ENCODE results near the gene OBSCN. TPM values are rescaled to one million over a fixed set of nuclear protein-coding genes. Genes with fewer than 3 reads are reported as not detected.

OBSCN gene
- total RNA-seq, 1 donor from 2014 or later, result 30.2 TPM

DNA sequence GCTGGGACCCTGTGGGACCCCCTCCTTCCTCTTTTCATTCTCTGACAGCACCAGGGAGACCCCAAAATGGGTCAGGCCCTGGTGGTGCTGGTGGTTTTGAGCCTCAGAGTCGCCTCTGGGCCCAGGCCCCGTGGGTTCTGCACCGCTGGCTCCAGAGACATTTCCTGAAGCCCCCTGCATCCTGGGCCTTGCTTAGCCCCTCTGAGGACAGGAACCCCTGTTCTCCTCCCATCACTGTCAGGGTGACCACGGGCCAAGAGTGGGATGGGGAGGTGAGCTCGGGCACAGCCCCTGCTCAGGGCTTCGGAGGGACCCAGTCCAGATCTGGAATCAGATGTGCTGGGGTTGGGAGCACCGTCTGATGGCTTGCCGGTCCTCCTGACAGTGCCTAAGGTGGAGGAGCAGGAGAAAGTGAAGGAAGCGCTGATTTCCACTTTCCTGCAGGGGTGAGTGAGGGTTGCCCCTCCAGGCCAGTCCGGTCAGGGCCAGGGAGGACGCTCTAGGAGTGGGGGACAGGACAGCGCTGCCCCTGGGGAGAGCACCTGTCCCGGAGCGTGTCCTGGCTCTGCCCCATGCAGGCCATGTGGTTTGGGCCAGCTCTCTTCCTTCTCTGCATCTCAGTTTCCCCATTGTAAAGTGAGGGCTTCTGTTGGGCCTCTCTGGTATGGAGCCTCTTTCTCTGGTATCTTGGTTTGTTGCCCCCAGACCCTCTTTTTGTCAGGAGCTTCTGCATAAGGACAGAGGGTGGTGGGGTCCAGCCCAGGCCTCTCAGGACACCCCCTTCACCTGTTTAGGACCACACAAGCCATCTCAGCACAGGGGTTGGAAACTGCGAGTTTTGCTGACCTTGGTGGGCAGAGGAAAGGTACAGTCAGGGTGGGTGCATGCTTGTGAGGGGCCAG, 127.8 kb downstream of the OBSCN start:
- no peak for DNase-seq (ENCODE audit: low spot score in 2 of 2)
- no peak for FAIRE-seq

DNA sequence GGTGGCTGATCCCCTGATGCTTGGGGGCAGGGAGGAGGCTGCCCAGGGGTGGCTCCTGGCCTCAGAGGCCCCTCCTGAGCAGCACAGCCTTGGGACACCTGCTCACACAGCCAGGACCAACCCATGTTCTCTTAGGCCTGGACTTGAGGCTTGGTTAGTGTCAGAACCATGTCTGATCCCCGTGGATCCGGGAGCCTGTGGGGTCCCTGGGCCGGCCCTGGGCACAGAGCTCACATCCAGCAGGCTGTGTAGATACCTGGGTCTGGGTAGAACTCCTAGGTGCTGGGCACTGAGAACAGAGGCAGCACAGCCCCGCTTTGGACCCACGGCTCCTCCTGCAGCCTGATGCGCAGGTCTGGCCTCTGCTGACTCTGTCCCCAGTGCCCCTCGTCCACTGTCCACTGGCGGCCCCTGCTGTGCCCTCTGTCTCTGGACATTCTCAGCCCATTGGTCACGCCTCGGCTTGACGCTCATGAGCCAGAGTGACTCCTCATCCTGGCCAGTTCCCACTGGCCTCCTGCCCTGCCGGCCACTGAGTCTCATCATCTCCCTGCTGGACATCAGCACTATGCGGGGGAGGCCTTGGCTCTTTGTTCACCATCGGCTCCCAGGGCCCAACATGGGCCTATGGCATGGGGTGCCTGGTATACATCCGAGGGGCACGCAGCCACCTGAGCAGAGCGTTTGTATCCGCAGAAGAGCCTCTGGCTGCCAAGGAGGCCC, 128.6 kb downstream of the OBSCN start:
- DNase-seq (ENCODE audit: low spot score in 2 of 2), result no peak
- no peak for FAIRE-seq

DNA sequence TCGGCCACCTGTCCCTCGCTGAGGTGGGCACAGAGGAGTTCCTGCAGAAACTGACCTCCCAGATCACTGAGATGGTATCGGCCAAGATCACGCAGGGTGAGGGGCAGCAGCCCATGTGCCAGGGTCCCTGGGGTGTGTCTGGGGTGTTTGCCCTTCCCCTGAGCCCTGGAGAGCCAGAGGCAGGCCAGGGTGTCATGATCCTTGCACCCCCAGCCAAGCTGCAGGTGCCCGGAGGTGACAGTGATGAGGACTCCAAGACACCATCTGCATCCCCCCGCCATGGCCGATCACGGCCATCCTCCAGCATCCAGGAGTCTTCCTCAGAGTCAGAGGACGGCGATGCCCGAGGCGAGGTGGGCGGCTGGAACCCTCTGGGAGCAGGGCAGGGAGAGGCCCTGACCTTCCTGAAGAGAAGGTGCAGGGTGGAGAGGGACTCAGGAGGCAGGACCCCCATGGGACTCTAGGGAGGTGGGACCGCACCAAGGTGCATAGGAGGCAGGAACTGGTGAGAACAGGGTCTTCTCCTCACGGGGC, 129.3 kb downstream of the OBSCN start:
- DNase-seq (ENCODE audit: low spot score in 2 of 2) (no peak), FAIRE-seq (no peak)

DNA sequence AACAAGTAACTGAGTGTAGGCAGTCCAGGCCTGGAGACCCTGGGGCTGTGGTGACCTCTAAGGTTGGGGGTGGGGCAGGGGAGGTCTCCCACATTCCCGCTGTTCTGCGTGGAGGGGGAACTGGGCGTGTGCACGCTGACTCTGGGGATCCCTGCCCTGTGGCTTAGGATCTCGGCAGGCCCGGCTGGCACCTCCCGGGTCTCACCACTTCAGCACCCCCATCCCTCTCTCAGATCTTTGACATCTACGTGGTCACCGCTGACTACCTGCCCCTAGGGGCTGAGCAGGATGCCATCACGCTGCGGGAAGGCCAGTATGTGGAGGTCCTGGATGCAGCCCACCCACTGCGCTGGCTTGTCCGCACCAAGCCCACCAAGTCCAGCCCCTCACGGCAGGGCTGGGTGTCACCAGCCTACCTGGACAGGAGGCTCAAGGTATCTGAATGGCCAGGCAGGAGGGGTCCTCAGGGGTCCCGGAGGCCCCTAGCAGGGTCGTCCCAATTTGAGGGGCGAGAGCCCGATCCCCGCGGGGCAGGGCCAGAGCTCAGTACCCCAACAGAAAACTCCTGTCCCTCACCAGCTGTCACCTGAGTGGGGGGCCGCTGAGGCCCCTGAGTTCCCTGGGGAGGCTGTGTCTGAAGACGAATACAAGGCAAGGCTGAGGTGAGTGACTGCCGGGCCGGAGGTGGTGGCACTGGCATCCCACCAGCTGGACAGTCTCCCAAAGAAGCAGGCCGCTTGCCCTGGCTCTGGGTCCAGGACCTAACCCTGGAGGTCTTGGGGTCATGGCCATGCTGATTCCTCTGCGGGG, 130.1 kb downstream of the OBSCN start:
- FAIRE-seq (no peak), DNase-seq (ENCODE audit: low spot score in 2 of 2) (no peak)

DNA sequence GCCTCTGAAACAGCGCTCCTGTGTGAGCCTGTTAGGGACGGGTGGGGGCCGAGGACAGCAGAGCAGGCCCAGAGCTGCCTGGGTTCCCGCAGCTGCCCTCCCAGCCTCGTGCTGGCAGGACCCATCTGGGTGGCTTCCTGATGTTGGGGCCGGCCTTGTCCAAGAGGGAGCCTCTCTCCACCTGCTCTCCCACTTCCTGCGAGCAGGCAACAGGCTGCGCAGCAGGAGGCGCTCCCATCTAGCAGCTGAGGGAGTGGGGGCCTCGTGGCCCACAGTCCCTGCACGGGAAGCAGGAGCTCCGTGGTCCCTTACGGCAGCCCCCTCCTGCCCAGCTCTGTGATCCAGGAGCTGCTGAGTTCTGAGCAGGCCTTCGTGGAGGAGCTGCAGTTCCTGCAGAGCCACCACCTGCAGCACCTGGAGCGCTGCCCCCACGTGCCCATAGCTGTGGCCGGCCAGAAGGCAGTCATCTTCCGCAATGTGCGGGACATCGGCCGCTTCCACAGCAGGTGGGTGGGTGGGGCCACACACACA, 130.7 kb downstream of the OBSCN start:
- FAIRE-seq (no peak), DNase-seq (ENCODE audit: low spot score in 2 of 2) (no peak)

DNA sequence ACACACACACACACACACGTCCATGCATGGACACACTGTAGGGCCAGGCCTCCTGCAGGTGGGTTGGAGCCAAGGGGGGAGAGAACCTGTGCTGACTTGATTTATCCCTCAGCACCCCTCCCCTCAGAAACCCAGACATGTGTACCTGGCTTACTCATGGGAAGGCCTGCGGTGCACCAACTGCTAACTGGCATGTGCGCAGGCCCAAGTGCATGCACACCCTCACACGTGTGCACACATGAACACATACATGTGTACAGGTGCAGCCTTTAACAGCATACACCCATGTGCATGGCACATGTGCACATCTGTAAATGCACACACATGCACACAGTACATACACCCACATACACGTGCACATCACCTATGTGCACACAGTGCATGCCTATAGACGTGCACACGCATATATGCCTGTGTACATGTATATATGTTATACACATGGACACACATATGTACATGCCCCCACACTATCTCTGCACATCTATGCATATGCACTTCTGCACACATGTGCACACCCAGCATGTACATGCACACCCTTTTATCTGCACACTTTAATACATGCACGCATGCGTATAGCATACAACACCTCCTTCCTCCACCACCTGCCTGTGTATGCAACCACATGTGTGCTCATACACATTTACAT, 131.3 kb downstream of the OBSCN start:
- no peak for FAIRE-seq
- no peak for DNase-seq (ENCODE audit: low spot score in 2 of 2)

DNA sequence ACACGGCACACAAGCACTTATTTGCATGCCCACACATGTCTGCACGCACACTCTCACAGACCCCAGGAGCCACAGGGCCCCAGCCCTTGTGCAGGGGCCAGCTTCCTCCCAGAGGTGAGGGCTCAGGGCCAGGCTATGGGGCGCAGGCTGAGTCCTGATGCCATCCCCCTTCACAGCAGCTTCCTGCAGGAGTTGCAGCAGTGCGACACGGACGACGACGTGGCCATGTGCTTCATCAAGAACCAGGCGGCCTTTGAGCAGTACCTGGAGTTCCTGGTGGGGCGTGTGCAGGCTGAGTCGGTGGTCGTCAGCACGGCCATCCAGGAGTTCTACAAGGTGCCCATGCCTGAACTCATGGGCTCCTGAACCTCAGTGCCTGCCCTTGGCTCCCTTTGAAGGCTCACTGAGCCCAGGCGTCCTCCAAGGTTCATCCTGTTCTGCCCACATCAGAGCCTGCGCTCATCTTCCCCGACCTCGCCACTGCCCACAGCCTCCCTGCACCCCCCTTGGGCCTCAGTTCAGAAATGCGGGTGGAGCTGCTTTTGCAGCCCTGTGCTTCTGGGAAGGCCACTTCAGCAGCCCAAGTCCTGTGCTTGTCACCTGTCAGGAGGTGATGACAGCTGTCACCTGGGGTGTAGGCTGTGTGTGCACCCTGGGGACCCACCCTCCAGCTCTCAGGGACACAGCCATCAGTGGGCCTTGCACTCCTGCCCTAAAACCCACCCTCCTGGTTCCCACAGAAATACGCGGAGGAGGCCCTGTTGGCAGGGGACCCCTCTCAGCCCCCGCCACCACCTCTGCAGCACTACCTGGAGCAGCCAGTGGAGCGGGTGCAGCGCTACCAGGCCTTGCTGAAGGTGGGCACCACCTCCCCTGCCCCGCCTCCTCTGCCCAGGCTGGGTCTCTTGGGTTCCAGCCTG, 132.2 kb downstream of the OBSCN start:
- FAIRE-seq, result no peak
- no peak for DNase-seq (ENCODE audit: low spot score in 2 of 2)

DNA sequence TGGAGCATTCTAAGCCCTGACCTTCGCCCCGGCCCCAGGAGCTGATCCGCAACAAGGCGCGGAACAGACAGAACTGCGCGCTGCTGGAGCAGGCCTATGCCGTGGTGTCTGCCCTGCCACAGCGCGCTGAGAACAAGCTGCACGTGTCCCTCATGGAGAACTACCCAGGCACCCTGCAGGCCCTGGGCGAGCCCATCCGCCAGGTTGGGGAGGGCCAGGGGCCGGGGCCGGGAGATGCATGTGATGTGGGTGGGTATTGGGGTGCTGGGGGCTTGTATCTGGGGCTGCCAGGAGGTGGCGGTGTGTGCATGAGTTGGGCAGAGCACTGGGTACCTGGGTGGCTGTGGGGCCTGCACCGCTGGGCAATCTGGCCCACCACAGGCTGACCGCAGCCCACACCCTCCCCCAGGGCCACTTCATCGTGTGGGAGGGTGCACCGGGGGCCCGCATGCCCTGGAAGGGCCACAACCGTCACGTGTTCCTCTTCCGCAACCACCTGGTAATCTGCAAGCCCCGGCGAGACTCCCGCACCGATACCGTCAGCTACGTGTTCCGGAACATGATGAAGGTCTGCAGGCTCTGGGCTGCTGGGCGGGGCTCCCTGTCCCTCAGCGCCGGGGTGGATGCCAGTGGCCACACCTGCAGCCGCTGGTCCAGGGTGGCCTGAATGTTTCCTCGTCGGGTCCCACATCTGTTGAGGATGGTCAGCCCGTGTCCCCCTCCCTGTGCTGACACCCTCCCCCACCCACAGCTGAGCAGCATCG, 133.0 kb downstream of the OBSCN start:
- DNase-seq (ENCODE audit: low spot score in 2 of 2) (no peak), FAIRE-seq (no peak)

DNA sequence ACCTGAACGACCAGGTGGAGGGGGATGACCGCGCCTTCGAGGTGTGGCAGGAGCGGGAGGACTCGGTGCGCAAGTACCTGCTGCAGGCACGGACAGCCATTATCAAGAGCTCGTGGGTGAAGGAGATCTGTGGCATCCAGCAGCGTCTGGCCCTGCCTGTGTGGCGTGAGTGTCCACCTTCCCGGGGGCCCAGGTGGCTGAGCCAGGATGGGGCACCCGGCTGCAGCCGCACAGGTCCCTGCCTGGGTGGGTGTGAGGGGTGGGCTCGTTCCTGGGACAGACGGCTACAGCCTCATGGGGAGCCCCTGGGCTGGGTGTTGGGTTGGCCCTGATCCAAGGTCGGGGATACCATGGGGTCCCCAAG, 133.6 kb downstream of the OBSCN start:
- FAIRE-seq (no peak), DNase-seq (ENCODE audit: low spot score in 2 of 2) (no peak)

DNA sequence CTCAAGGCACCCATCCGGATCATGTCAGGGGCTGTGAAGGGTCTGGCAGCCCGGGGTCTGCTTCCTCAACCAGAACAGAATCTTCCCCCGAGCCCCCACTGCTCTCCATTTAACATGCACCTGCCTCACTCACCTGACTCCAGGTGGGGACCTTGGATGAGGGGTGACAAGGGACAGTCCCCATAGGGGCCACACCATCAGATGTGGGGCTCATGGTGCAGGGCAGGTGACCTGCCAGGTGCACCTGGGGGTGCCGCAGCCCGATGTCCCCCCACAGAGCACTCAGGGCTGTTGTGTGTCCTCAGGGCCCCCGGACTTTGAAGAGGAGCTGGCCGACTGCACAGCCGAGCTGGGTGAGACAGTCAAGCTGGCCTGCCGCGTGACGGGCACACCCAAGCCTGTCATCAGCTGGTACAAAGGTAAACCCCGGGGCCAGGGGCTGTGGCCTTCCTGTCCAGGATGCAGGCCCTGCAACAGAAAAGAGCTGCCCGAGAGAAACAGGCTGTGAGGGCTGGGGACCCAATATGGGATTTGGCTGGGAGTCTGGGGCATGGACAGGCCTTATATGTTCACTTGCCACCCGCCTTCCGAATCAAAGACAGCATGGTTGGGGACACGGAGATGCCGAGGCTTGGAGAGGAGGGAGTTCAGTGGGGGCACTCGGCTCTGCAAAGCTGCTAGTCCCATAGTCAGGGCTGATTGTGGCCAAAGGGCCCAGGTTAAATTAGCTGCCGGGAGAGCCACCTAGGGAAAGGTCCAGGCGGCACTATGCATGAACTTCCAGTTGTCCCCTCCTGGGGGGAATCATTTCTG, 134.2 kb downstream of the OBSCN start:
- DNase-seq (ENCODE audit: low spot score in 2 of 2) (no peak), FAIRE-seq (no peak)

DNA sequence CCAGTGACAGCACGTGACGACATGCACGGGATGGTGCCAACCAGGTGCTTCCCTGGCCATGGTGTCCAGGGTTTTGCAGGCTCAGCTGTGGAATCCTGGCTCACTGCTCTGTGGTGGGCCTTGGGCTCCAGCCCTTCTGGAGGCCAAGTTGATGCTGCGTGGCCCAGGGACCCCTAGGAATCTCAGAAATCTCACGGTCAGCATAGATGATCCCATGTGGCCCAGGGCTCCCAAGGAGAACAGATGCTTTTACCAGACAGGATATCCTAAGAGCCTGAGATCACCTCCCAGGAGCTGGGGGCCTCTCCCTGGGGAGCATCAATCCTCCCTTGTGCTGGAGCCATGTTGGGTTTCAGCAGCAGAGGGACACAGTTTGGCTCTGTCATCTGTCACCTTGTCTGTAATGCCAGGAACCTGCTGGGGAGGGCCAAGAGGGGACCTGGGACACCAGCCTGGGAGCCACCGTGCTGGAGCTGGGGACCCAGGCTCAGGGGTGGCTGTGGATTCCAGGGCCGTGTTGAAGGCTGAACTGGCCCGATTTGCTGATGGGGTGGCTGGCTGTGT, 134.9 kb downstream of the OBSCN start:
- FAIRE-seq (no peak), DNase-seq (ENCODE audit: low spot score in 2 of 2) (no peak)

DNA sequence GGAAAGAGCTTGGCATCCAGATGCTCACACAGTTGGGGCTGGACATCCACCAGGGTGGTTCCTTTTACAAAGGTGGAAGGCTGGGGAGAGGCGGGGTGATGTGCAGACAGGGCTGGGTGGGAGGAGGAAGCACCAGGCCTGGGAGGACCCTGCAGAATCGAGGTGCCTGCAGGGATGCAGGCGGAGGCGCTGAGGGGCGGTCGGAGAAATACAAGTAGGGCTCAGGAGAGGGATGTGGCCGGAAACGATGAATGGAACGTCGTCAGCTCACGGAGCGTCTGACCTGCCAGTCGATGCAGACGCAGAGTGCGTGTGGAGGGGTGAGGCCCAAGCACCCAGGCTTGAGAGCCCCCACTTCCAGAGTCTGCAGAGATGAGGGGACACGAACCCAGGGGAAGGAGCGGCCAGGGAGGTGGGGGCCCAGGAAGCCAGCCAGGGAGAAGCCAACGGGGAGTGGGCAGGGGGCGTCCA, 135.4 kb downstream of the OBSCN start:
- DNase-seq (ENCODE audit: low spot score in 2 of 2) (no peak), FAIRE-seq (no peak)

DNA sequence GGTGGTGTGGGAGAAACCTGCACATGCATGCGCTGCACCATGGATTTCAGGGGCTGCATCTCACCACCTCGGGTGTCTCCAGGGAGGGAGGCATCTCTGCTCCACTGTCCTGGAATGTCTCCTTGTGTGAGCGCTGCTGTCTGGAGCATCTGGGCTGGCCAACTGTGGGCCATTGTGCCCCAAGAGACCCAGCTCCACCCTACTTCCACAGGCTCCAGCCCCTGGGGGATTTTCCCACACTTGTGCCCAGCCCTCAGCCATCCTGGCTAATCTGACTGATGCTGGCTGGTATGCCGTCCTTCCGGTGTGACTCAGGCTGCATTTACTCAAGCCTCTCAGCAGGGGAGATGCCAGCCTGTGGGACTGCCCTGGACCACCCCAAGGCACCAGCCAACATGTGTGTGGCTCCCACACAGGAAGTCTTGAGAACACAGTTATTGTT, 136.8 kb downstream of the OBSCN start:
- DNase-seq (ENCODE audit: low spot score in 2 of 2) (no peak), FAIRE-seq (no peak)

DNA sequence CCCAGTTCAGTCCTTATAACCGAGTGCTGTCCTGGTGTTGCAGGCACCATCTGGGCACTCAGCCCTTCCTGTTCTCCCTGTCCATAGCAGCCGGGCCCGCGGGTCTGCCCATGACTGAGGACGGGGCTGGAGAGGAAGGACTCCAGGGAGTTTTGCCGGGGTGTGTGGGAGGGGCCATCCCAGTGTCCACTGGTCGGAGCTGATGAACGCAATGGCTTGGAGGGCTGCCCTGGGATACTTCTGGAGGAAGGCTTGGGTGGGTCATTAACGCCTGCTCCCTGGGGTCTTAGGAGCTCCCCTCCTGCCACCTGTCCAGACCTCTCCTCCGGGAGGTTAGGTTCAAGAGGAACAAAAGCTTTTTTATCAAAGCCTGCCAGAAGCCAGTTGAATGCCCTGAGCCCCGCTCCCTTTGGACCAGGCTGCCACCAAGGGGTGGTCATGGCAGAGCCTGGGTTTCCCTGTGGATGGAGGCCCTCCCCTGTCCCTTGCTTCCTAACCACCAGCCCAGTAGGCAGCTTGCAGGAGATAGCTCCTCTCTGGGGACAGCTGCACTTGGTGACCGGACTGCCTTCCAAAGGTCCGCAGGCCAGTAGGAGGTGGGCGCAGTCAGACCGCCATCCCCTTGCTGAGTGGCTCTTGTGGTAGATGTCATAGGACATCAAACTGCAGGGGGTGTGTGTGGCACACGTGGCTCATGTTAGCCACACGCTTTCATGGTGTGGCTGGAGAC, 137.5 kb downstream of the OBSCN start:
- no peak for FAIRE-seq

DNA sequence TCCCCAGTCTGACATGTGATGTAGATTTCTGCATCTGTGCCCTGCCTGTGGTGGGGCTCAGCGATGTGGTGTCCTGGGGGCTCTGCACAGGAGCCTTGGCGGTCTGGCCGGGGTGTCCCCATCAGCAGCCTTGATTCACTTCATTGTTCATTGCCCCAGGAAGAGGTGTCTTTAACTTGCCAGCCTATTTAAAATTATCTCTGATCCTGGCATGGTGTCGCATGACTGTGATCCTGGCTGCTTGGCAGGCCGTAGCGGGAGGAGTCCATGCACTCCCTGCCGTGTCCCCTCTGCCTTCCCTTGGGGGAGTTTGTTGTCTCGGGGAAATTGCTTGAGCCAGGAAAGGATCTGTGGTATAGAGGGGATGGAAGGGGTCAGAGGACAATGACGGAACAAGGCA, 138.9 kb downstream of the OBSCN start:
- FAIRE-seq, result no peak
- DNase-seq (ENCODE audit: low spot score in 2 of 2), result no peak

More for the DNA sequence above, 137.5 kb downstream of the OBSCN start:
- no peak for DNase-seq (ENCODE audit: low spot score in 2 of 2)

DNA sequence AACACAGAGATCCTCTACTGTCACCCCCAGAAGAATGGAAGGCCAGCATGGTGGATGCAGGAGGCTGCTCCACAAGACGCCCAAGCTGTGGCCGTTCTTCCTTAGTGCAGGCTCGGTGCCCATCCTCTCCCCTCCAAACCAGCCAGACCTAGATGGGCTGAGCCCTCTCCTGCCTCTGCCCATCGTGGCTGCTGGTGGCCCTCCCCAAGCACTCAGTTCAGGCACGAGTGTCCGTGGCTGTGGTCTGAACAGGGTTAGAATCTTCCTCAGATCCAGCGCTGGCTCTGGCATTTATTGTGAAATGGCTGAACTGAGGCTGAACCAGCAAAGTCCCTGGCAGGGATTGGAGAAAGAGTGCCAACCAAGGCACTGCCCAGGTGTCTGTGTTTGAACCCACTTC, 139.3 kb downstream of the OBSCN start:
- DNase-seq (ENCODE audit: low spot score in 2 of 2) (no peak), FAIRE-seq (no peak)
